Measurements from ENCODE around the gene PSMD9. TPM values are rescaled to one million over a fixed set of nuclear protein-coding genes. Genes with fewer than 3 reads are reported as not detected.
"Not testable (repeated sequence)": the region's sequence is repeated elsewhere in the genome, so short reads cannot be mapped to it uniquely, and the experiment has no call there.

PSMD9 gene
- total RNA-seq, 2 donors from 2014 or later, result 46.1 to 68.3 TPM

GRCh38 chr12:121926874-121927706 lies 38.5 kb downstream of the PSMD9 start:
- H3K36me3 ChIP-seq, result no peaks in the 10 kb centered on the region
- no peaks in the 10 kb centered on the region for H3K4me1 ChIP-seq
- intact Hi-C loops (cut with DNase I), result loop anchor here (10.0 kb wide), 1 partner anchor 98 kb away; the partner anchor contains the start of gene BCL7A
- no peaks in the 10 kb centered on the region for H3K27me3 ChIP-seq
- H3K27ac ChIP-seq, result no peak overlapping the region
- no peak overlapping the region for H3K9ac ChIP-seq (ENCODE audit: low read depth in 2 of 2, low read length in 2 of 2)
- no peak overlapping the region for H3K4me3 ChIP-seq
- no peak for DNase-seq
- no peak for TF ChIP-seq CTCF (IDR thresholded peaks at IDR 0.05)
- no peaks in the 10 kb centered on the region for H3K9me3 ChIP-seq

GRCh38 chr12:121927813-121928212 lies 39.2 kb downstream of the PSMD9 start:
- no peaks in the 10 kb centered on the region for H3K9me3 ChIP-seq
- no peaks in the 10 kb centered on the region for H3K36me3 ChIP-seq
- no peaks in the 10 kb centered on the region for H3K4me1 ChIP-seq
- TF ChIP-seq CTCF (IDR thresholded peaks at IDR 0.05), result no peak
- intact Hi-C loops (cut with DNase I), result loop anchor here (10.0 kb wide), 1 partner anchor 97 kb away; the partner anchor contains the start of gene BCL7A
- no peaks in the 10 kb centered on the region for H3K27me3 ChIP-seq
- no peak overlapping the region for H3K27ac ChIP-seq
- no peak overlapping the region for H3K4me3 ChIP-seq
- DNase-seq, result no peak
- H3K9ac ChIP-seq (ENCODE audit: low read depth in 2 of 2, low read length in 2 of 2), result no peak overlapping the region

- not testable (repeated sequence) for DNase-seq; H3K9me3 ChIP-seq; H3K27me3 ChIP-seq; H3K36me3 ChIP-seq; H3K27ac ChIP-seq; H3K4me1 ChIP-seq; H3K4me3 ChIP-seq; H3K9ac ChIP-seq (ENCODE audit: low read depth in 2 of 2, low read length in 2 of 2)
- intact Hi-C loops (cut with DNase I), result loop anchor here (10.0 kb wide), 1 partner anchor 95 kb away; the partner anchor contains the start of gene BCL7A
Observed at GRCh38 chr12:121929545-121929944, 41.0 kb downstream of the PSMD9 start.

GRCh38 chr12:121930862-121931261 lies 42.3 kb downstream of the PSMD9 start:
- Histone ChIP-seq H3K36me3 (no peaks in the 10 kb centered on the region), H3K4me3 (no peak overlapping the region), H3K4me1 (no peaks in the 10 kb centered on the region), H3K27me3 (no peaks in the 10 kb centered on the region), H3K9me3 (no peaks in the 10 kb centered on the region), H3K27ac (no peak overlapping the region), H3K9ac (ENCODE audit: low read depth in 2 of 2, low read length in 2 of 2) (no peak overlapping the region)
- intact Hi-C loops (cut with DNase I), result no loop called here
- no peak for DNase-seq
- TF ChIP-seq CTCF (IDR thresholded peaks at IDR 0.05), result no peak

- no peaks in the 10 kb centered on the region for H3K4me1 ChIP-seq
- DNase-seq, result no peak
- no peaks in the 10 kb centered on the region for H3K27me3 ChIP-seq
- H3K27ac ChIP-seq, result no peak overlapping the region
- TF ChIP-seq CTCF (IDR thresholded peaks at IDR 0.05), result no peak
- no peak overlapping the region for H3K9ac ChIP-seq (ENCODE audit: low read depth in 2 of 2, low read length in 2 of 2)
- H3K4me3 ChIP-seq, result no peak overlapping the region
- no peaks in the 10 kb centered on the region for H3K9me3 ChIP-seq
- H3K36me3 ChIP-seq, result no peaks in the 10 kb centered on the region
- intact Hi-C loops (cut with DNase I), result no loop called here
Observed at GRCh38 chr12:121932176-121932536, 43.6 kb downstream of the PSMD9 start.

- Histone ChIP-seq H3K27me3 (no peaks in the 10 kb centered on the region), H3K27ac (no peak overlapping the region), H3K4me3 (no peak overlapping the region), H3K4me1 (no peaks in the 10 kb centered on the region), H3K9me3 (no peaks in the 10 kb centered on the region), H3K36me3 (no peaks in the 10 kb centered on the region), H3K9ac (ENCODE audit: low read depth in 2 of 2, low read length in 2 of 2) (no peak overlapping the region)
- TF ChIP-seq CTCF (IDR thresholded peaks at IDR 0.05), result no peak
- no peak for DNase-seq
- intact Hi-C loops (cut with DNase I), result no loop called here
Observed at GRCh38 chr12:121932914-121933521, 44.4 kb downstream of the PSMD9 start.
